Smooth muscle cell (in vitro differentiated cells): ENCODE results near the gene TATDN2. TPM values are rescaled to one million over a fixed set of nuclear protein-coding genes. Genes with fewer than 3 reads are reported as not detected.

Experiments used
- DNase-seq: peaks from one replicate; lab custom pipeline; 2025; ENCODE audit not compliant: unreplicated experiment; lab: John Stamatoyannopoulos, UW
- H2AFZ ChIP-seq: fragments of 200-600 bp; sonication (generic); 2 replicates; pipeline ENCODE4 v1.6.0; 2016; ENCODE audit warnings: antibody characterized with exemption, low read depth, mild to moderate bottlenecking
- H3F3A ChIP-seq: fragments of 200-600 bp; sonication (generic); 2 replicates; pipeline ENCODE4 v1.6.0; 2017; ENCODE audit warnings: antibody characterized with exemption, low read depth
- H3K27ac ChIP-seq: fragments of 200-600 bp; sonication (generic); 2 replicates; pipeline ENCODE4 v1.5.1; 2016; ENCODE audit warnings: low read depth, mild to moderate bottlenecking
- H3K27me3 ChIP-seq: fragments of 200-600 bp; sonication (generic); 2 replicates; pipeline ENCODE4 v1.6.1; 2016; ENCODE audit warnings: low read depth, mild to moderate bottlenecking
- H3K36me3 ChIP-seq: fragments of 200-600 bp; sonication (generic); 2 replicates; pipeline ENCODE4 v1.5.1; 2016; ENCODE audit warnings: low read depth
- H3K4me1 ChIP-seq: fragments of 200-600 bp; sonication (generic); 2 replicates; pipeline ENCODE4 v1.5.1; 2016; ENCODE audit warnings: low read depth
- H3K4me2 ChIP-seq: fragments of 200-600 bp; sonication (generic); 2 replicates; pipeline ENCODE4 v1.6.0; 2016; ENCODE audit warnings: mild to moderate bottlenecking
- H3K4me3 ChIP-seq: fragments of 200-600 bp; sonication (generic); 2 replicates; pipeline ENCODE4 v1.5.1; 2016; ENCODE audit warnings: mild to moderate bottlenecking
- H3K79me2 ChIP-seq: fragments of 200-600 bp; sonication (generic); 2 replicates; pipeline ENCODE4 v1.6.0; 2016; ENCODE audit warnings: low read depth, mild to moderate bottlenecking
- H3K9ac ChIP-seq: fragments of 200-600 bp; sonication (generic); 2 replicates; pipeline ENCODE4 v1.6.0; 2016; ENCODE audit warnings: low read depth
- H3K9me3 ChIP-seq: fragments of 200-600 bp; sonication (generic); replicated peaks from 2 replicates; pipeline ENCODE4 v1.5.1; 2016; ENCODE audit warnings: low read depth
- H4K20me1 ChIP-seq: fragments of 200-600 bp; sonication (generic); 2 replicates; pipeline ENCODE4 v1.6.0; 2016; ENCODE audit warnings: low read depth
- CTCF ChIP-seq: fragments of 200-600 bp; sonication (generic); IDR thresholded peaks from 2 replicates; pipeline ENCODE4 v1.5.1; 2017; ENCODE audit warnings: borderline replicate concordance, mild to moderate bottlenecking, antibody characterized with exemption; ENCODE audit not compliant: insufficient read depth, poor library complexity, severe bottlenecking
- WGBS: methylation state at CpG from one replicate; pipeline ENCODE4 v1.1.7; 2016; ENCODE audit warnings: low lambda C conversion rate; 5-methylcytosine and 5-hydroxymethylcytosine counted together
- polyA plus RNA-seq: library from polyadenylated mRNA; unstranded; fragments of >200 nt; fragmentation: Nextera tagmentation; extraction: Ambion mirVana; gene quantifications from 2 replicates; pipeline ENCODE4 v1.2.1, GENCODE V29; 2016
- total RNA-seq: library from RNA; depleted of rRNA; stranded (reverse); fragments of >200 nt; gene quantifications from 2 replicates; pipeline ENCODE4 v1.2.3, GENCODE V29; 2014

Gene TATDN2
- total and polyA plus RNA-seq, 2 experiments from 2014 or later = 3.3 to 23.6 TPM

DNA sequence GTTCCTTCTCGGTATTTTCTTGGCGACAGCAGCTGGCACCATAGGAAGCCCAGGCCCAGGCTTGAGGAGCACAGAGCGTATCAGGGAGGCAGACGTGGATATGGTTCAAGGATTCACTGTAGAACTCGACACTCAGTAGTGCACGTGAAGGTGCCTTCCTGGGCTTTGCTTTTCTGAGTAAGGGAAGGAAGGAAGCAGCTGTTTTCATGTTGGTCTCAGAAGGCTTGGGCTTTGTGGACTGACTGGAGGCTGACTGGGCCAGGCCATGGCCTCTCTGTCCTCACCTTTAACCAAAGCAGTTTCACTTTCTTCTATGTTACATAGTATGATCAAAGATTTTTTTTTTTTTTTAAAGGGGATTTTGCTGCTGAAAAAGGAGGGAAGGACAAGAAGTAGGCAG lies 51.4 kb downstream of the TATDN2 start:
- 90% methylated on average over 6 of the region's 6 CpGs for WGBS
- no peak overlapping the region for H3K27ac ChIP-seq
- H3F3A ChIP-seq = peaks cover 17% of the 10 kb centered on the region
- no peaks in the 10 kb centered on the region for H3K9me3 ChIP-seq
- no peak overlapping the region for H3K9ac ChIP-seq
- no peak overlapping the region for H3K4me2 ChIP-seq
- H3K4me3 ChIP-seq = no peak overlapping the region
- no peak for TF ChIP-seq CTCF
- no peaks in the 10 kb centered on the region for H3K4me1 ChIP-seq
- H3K79me2 ChIP-seq = no peaks in the 10 kb centered on the region
- H3K27me3 ChIP-seq = no peaks in the 10 kb centered on the region
- H3K36me3 ChIP-seq = peaks cover 12% of the 10 kb centered on the region
- no peak overlapping the region for H2AFZ ChIP-seq
- H4K20me1 ChIP-seq = peaks cover 34% of the 10 kb centered on the region
- no peak for DNase-seq

GRCh38 chr3:10300087-10300486 lies 51.8 kb downstream of the TATDN2 start:
- Histone ChIP-seq H3K27ac (no peak overlapping the region), H3K4me1 (no peaks in the 10 kb centered on the region), H3K4me3 (no peak overlapping the region), H2AFZ (no peak overlapping the region), H3K9me3 (no peaks in the 10 kb centered on the region), H3K36me3 (peaks cover 13% of the 10 kb centered on the region), H3K9ac (no peak overlapping the region), H3K4me2 (no peak overlapping the region), H3F3A (peaks cover 18% of the 10 kb centered on the region), H3K79me2 (no peaks in the 10 kb centered on the region), H4K20me1 (peaks cover 35% of the 10 kb centered on the region), H3K27me3 (no peaks in the 10 kb centered on the region)
- 93% methylated on average over 9 of the region's 9 CpGs for WGBS
- TF ChIP-seq CTCF = no peak
- DNase-seq = no peak

DNA sequence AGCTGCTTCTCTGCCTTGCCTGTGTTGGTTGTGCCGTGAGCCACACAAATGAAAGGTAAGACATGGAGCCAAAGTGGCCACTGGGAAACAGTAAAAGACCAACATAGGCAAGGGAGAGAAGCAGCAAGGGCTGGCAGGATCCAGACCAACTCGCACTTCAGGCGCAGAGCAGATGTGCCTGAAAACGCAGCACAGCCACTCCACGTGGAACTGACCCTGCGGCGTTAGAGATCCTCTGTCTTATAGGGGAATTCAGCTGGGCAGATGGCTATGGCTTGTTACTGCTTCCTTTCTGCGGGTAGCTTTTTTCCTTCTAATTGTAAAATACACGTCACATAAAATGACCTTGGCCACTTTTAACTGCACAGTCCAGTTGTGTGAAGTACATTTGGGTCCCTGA lies 54.8 kb downstream of the TATDN2 start:
- Histone ChIP-seq H3K27ac (no peak overlapping the region), H3K9ac (no peak overlapping the region), H3K36me3 (peaks cover 24% of the 10 kb centered on the region), H4K20me1 (peaks cover 58% of the 10 kb centered on the region), H3K4me1 (no peaks in the 10 kb centered on the region), H3K79me2 (peaks cover 2% of the 10 kb centered on the region), H3K9me3 (no peaks in the 10 kb centered on the region), H3K27me3 (no peaks in the 10 kb centered on the region), H3K4me2 (no peak overlapping the region), H2AFZ (no peak overlapping the region), H3K4me3 (no peak overlapping the region), H3F3A (peaks cover 33% of the 10 kb centered on the region)
- no peak for TF ChIP-seq CTCF
- no peak for DNase-seq
- 93% methylated on average over 9 of the region's 9 CpGs for WGBS

DNA sequence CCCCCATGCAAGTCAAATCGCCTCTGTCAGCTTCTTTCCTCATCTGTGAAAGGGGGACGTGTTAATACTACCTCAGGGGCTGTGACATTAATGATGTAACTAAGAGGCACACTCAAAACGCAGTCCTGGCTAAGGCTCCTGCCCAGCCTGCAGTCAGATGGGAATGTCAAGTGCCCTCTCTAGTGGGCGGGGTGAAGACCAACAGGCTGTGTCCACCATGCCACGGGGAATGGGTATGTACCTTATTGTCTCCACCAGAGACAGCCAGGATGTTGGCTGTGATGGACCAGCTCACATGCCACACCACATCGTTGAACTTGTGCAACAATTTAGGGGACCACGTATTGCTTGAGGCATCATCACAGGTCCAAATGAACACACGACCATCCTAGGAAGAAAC lies 55.5 kb downstream of the TATDN2 start:
- H3K27ac ChIP-seq = no peak overlapping the region
- H3K79me2 ChIP-seq = peaks cover 2% of the 10 kb centered on the region
- WGBS = 95% methylated on average over 8 of the region's 8 CpGs
- no peak overlapping the region for H3K4me3 ChIP-seq
- H3K36me3 ChIP-seq = peaks cover 26% of the 10 kb centered on the region
- H3K9ac ChIP-seq = no peak overlapping the region
- peaks cover 64% of the 10 kb centered on the region for H4K20me1 ChIP-seq
- DNase-seq = no peak
- no peaks in the 10 kb centered on the region for H3K27me3 ChIP-seq
- H3K9me3 ChIP-seq = no peaks in the 10 kb centered on the region
- H3K4me1 ChIP-seq = no peaks in the 10 kb centered on the region
- H3K4me2 ChIP-seq = no peak overlapping the region
- no peak for TF ChIP-seq CTCF
- H3F3A ChIP-seq = peaks cover 34% of the 10 kb centered on the region
- no peak overlapping the region for H2AFZ ChIP-seq
